H1 (cell line): ENCODE results near the gene MIB1.

ENCODE experiments used
- BCL11A ChIP-seq, 2 experiments: IDR thresholded peaks; one replicate each; pipeline ENCODE4 v1.6.1; 2011; ENCODE audit warnings: low read depth in 2 of 2, low read length in 2 of 2, mild to moderate bottlenecking in 2 of 2
- BRCA1 ChIP-seq: IDR thresholded peaks from 2 replicates; pipeline ENCODE4 v1.6.1; 2012; ENCODE audit warnings: low read depth, low read length, improper control_type of control experiment
- CTCF ChIP-seq, 3 experiments: IDR thresholded peaks; 1 replicate in 2 of 3; 2 replicates in 1 of 3; pipeline versions ENCODE4 v1.5.1 to v1.6.1; 2011; ENCODE audit warnings: low read length in 3 of 3, mild to moderate bottlenecking in 3 of 3, inconsistent platforms in 2 of 3, low read depth in 1 of 3, moderate library complexity in 1 of 3; ENCODE audit not compliant: insufficient read depth in 1 of 3; ENCODE audit errors: control extremely low read depth in 1 of 3
- GABPA ChIP-seq: IDR thresholded peaks from 2 replicates; pipeline ENCODE4 v1.6.1; 2011; ENCODE audit warnings: mild to moderate bottlenecking, low read length, moderate library complexity, borderline replicate concordance; ENCODE audit not compliant: insufficient read depth
- POLR2A ChIP-seq, 2 experiments: IDR thresholded peaks; 1 replicate in 1 of 2; 2 replicates in 1 of 2; pipeline ENCODE4 v1.6.1; 2011; ENCODE audit warnings: low read depth in 2 of 2, low read length in 2 of 2, mild to moderate bottlenecking in 2 of 2; ENCODE audit errors: control extremely low read depth in 1 of 2
- SUZ12 ChIP-seq: fragments of 200-600 bp; sonication (generic); IDR thresholded peaks from 2 replicates; pipeline ENCODE4 v1.6.1; 2012; ENCODE audit warnings: mild to moderate bottlenecking, inconsistent platforms, low read length, moderate library complexity, mixed read lengths
- TEAD4 ChIP-seq: IDR thresholded peaks from 2 replicates; pipeline ENCODE4 v1.6.1; 2012; ENCODE audit warnings: low read depth, low read length, inconsistent platforms, mixed read lengths
- ZNF274 ChIP-seq: IDR thresholded peaks from 2 replicates; pipeline ENCODE4 v1.7.0; 2012; ENCODE audit warnings: low read length, borderline replicate concordance; ENCODE audit errors: extremely low read depth

- TF ChIP-seq TEAD4 (no peak), SUZ12 (no peak), CTCF (IDR thresholded peaks at IDR 0.05; ENCODE audit: control extremely low read depth in 1 of 3, insufficient read depth in 1 of 3, low read depth in 1 of 3, low read length in 3 of 3) (no peak), POLR2A (IDR thresholded peaks at IDR 0.05; ENCODE audit: control extremely low read depth in 1 of 2, low read depth in 2 of 2, low read length in 2 of 2) (no peak), ZNF274 (no peak), BCL11A (IDR thresholded peaks at IDR 0.05; ENCODE audit: low read depth in 2 of 2, low read length in 2 of 2) (no peak), GABPA (no peak), BRCA1 (no peak)
These were observed 124.5 kb downstream of the MIB1 start for GRCh38 chr18:21865043-21865442.
